ENCODE measurements around the gene PRKCE.

PRKCE gene

DNA sequence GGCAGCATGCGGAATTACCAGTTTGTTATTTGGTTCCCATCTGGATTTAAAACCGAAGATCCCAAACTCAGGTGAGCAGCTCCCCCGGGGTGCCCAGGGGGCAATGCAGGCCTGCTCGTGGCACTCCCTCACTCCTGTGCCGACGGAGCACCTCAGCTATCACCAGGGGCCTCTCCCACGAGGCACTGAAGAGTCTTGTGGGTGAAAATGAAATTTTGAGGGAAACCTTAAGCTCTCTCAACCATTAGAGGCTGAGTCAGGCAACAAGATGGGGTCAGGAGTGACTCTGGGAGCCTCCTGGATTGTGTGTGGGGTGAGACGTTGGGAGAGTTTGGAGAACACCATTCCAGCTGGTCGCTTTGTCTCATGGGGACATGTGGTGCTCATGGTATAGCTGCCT is 189.0 kb downstream of the PRKCE start:
- TF ChIP-seq, protein P1, sequence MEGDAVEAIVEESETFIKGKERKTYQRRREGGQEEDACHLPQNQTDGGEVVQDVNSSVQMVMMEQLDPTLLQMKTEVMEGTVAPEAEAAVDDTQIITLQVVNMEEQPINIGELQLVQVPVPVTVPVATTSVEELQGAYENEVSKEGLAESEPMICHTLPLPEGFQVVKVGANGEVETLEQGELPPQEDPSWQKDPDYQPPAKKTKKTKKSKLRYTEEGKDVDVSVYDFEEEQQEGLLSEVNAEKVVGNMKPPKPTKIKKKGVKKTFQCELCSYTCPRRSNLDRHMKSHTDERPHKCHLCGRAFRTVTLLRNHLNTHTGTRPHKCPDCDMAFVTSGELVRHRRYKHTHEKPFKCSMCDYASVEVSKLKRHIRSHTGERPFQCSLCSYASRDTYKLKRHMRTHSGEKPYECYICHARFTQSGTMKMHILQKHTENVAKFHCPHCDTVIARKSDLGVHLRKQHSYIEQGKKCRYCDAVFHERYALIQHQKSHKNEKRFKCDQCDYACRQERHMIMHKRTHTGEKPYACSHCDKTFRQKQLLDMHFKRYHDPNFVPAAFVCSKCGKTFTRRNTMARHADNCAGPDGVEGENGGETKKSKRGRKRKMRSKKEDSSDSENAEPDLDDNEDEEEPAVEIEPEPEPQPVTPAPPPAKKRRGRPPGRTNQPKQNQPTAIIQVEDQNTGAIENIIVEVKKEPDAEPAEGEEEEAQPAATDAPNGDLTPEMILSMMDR (IDR thresholded peaks at IDR 0.05) = no peak

DNA sequence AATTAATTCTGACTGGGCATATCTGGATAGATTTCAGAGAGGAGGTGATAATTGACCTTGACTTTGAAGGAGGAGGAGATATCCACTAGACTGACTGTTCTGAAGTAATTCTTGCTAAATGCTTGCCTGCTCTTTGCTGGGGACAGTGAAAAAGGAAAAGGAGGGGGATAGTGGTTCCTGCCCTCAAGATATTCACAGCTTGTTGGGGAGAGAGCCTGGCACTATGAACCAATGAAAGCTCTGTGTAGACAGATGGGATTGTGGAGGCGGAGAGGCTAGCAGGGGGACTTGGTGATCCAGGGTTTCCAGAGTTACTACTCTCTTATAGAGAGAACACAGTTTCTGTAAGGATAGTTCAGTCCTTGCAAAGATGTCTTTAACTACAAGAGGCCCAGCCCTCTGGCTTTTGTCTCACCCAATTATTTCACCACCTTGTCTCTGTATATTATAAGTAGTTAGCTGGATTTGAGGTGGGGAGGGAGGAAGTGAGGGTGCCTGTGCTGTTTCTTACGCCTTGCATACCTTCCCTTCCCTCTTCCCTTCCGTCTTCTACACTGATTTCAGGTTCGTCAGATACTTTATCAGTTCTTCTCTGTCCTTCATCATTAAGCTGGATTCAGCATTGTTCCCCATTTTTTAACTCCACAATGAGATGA is 190.4 kb downstream of the PRKCE start:
- TF ChIP-seq, protein P1 (IDR thresholded peaks at IDR 0.05) = no peak

DNA sequence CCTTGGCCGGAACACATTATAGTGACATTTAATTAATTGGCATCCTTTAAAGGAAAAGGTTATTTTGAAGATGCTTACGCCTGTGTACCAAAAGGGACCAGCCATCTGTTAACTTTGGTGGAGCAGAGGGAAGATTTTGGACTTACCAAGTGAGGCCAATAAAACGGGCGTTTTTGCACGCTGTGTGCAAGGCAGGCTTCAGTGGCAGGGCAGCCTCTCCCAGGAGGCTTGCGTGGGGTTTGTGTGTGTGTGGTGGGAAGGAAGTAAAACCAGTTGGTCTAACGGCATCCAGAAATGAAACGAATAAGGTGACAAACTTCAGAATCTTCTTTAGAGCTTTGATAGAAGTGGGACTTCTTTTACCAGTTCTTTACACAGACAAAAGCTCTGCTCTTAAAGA is 191.7 kb downstream of the PRKCE start:
- TF ChIP-seq, protein P1 (IDR thresholded peaks at IDR 0.05) = no peak

DNA sequence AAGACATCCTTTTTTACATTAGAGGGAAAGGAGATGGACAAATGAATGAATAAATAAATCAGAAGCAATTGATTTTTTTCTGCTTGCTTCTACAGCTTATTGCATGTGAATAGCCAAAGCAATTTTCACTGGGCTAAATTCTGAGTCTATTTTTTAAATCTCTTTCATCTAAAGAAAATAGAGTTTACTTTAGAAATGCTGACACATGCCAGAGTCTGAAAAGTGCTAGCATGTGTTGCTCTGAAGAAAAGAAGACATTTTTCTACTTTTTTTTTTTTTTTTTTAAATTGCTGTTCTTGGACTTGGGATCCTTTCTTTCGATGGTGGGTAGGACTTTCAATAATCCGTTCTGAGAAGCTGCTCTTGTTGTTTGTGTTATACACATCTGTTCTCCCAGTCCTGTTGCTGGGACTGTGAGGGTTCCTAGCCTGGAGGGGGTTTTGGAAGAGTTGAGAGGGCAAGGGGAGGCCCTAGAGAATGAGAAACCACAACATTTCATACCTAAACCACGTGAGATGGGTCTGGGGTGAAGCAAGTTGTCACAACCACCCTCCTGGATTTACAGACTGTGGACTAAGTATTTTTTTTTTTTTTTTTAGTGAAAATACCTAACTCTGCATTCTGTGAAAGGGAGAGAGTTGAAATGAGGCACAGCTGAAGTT is 193.5 kb downstream of the PRKCE start:
- TF ChIP-seq, protein P1 (IDR thresholded peaks at IDR 0.05) = no peak

DNA sequence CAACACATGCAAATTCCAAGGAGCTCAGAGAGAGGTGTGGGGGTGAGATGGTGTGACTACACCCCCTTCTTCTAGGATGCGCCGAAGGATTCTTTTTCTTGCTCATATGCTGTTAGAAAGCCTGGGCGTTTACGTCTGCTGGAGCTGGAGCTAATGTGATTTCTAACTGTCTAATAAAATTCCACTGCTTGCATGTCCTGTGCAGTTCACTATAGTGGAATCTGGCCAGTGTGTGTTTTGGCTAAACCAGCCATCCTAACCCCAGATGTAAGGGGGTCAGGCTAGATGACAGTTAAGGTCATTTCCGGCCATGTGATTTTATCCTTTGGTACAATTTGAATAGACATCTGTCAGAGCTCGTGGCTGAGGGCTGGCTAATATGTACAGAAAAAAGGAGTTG is 194.1 kb downstream of the PRKCE start:
- TF ChIP-seq, protein P1 (IDR thresholded peaks at IDR 0.05) = no peak

DNA sequence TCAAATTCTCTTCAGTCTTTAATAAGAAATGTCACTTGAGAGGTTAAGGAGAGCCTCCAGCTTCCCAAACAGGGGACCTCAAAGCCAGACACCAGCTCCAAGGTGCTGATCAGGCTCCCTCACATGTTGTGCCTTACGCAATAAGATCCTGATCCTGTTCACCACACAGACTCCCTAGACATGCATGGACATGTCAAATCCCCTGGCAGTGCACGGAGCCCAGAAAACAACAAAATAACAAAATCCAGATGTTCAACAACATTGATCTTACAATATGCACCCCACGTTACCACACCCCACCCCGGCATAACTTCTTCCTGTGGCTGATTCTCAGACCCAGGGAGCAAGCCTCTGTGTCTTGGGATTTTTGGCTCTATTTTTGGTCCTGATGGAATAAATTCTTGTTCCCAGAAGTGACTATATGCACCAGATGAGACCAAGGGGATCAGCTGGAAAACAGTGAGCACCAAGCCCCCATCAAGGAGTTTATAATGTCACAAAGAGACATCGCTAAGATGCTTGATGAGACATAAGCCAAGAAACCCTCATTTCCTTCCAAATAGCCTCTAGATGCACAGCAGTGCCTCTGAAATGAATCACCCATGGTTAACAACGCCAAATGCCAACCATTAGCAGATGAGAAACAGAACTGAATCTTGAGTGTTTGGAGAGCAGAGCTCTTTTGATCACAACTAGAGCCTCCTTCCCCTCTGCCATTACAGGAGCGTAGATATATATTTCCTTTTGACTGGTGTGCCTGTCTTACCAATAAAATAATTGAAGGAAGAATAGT is 198.2 kb downstream of the PRKCE start:
- TF ChIP-seq, protein P1 (IDR thresholded peaks at IDR 0.05) = no peak

DNA sequence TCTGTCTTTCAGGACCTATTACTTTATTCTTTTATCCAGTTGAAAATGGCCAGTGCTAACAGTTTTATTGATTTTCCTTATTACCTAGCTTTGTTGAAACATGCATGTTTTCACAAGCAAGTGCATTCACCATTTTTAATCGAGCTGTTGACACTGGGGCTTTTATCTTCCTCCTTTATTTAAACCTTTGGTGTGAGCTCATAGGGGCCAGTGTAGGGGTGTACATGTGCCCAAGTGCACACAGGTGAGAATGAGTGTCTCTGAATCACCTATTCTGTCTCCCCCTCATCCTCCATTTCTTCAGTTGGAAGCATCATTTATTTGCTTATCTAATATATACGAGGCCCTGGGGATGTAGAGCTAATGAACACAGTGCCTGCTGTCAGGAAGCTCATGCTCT is 199.1 kb downstream of the PRKCE start:
- TF ChIP-seq, protein P1 (IDR thresholded peaks at IDR 0.05) = no peak

Data from LNCAP (cell line).